DMS114 treated with DMSO at 0.1 percent for 48 hours (cell line): Measurements from ENCODE around the gene GOLGB1.
"Not testable (repeated sequence)": the region's sequence is repeated elsewhere in the genome, so short reads cannot be mapped to it uniquely, and the experiment has no call there.

Source experiments
- DNase-seq: peaks from one replicate; lab custom pipeline; 2025; ENCODE audit not compliant: unreplicated experiment; lab: John Stamatoyannopoulos, UW

GOLGB1 gene, protein sequence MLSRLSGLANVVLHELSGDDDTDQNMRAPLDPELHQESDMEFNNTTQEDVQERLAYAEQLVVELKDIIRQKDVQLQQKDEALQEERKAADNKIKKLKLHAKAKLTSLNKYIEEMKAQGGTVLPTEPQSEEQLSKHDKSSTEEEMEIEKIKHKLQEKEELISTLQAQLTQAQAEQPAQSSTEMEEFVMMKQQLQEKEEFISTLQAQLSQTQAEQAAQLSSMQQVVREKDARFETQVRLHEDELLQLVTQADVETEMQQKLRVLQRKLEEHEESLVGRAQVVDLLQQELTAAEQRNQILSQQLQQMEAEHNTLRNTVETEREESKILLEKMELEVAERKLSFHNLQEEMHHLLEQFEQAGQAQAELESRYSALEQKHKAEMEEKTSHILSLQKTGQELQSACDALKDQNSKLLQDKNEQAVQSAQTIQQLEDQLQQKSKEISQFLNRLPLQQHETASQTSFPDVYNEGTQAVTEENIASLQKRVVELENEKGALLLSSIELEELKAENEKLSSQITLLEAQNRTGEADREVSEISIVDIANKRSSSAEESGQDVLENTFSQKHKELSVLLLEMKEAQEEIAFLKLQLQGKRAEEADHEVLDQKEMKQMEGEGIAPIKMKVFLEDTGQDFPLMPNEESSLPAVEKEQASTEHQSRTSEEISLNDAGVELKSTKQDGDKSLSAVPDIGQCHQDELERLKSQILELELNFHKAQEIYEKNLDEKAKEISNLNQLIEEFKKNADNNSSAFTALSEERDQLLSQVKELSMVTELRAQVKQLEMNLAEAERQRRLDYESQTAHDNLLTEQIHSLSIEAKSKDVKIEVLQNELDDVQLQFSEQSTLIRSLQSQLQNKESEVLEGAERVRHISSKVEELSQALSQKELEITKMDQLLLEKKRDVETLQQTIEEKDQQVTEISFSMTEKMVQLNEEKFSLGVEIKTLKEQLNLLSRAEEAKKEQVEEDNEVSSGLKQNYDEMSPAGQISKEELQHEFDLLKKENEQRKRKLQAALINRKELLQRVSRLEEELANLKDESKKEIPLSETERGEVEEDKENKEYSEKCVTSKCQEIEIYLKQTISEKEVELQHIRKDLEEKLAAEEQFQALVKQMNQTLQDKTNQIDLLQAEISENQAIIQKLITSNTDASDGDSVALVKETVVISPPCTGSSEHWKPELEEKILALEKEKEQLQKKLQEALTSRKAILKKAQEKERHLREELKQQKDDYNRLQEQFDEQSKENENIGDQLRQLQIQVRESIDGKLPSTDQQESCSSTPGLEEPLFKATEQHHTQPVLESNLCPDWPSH (N-terminal part only)

DNA sequence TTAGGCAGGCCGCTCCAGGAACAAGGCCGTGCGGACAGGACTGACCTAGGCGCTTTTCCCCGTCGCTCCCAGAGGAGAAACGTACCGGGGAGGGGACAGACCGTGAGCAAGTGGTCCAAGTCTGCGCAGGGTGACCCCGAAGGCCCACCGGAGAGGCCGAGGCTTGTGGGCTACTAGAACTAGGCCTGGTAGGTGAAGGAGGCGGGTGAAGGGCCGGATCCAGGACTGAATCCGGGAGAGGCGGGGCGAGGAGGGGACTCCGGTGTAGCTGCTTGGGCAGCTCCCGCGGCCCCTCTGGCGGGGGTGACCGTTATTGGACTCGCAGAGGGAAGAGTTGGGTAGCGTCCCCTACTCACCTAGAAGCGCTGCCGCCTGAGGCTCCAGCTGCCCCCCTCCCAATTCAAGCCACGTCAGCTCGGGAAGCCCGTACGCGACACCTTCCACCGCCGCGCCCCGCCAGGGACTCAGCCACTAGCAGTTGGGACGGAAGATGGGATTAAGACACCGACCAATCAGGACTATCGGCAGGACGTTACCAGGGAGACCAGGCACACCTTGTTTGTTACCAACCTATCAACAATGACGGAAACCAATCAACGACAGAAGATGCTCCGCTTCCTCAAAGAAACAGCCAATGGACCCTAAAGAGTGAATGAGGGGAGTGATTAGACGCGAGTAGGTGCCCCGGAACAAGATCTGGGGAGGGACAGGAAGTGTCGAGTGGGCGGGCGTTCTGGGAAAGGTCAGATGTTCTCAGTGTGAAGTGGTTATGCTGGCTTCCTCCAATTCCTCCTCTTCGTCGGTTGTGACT is at the start of gene GOLGB1:
TSS of gene GOLGB1 (minus strand) at position 466 of the 811 bp plus-strand sequence. CDS start 18,770 bp downstream, outside the sequence.
- DNase-seq = peak; percentile 99

DNA sequence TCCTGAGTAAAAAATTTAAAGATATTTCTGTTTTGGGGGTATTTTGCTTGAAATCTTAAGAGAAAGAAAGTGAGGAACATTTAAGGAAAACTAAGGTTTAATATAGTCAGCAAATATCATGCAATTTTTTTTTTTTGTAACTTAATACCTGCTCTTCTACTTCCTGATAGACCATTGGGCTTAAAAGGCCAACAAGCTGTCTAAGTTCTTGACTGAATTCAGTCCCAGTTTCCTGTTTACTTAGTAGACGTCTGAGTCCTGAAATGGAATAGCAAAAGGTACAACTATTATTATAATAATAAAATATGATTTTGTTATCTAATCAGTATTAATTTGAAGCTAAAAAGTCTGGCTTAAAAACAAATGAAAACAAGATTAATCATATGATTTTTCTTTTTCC is 47.4 kb upstream of the GOLGB1 start:
- DNase-seq = no peak

DNA sequence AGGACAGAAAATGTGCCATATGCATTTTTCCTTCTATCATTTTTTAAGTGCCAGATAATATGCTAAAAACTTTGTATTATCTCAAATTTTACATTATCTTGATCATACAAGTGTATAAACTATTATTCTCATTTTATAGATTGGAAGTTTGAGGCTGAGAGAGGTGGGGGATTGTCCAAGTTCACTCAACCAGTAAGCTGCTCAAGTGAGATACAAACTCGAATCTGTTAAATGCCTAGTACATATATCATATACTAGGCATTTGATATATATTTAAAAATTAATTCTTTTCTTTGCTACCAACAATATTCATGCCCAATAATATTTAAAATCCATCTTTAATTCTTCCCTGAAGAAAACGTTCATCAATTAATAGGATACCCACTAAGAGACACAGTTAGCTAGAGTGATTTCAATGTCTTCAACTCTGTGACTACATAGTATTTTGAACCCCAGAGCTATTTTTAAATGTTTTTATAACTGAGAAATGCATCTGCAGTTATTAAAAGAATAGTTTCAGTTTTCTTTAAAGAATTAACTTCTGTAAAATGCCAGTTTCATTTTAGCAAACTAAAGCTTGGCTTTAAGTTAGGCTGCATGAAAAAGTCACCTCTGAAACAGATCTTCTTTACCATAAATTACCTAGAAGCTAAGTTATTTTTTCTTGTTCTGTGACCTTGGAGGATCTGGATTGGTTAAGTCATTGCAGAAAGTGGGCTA is 44.9 kb upstream of the GOLGB1 start:
- DNase-seq = no peak

- no peak for DNase-seq
Measured at GRCh38 chr3:121793078-121793477, 43.5 kb upstream of the GOLGB1 start.

- no peak for DNase-seq
Measured at GRCh38 chr3:121786485-121786884, 36.9 kb upstream of the GOLGB1 start.

GRCh38 chr3:121782784-121783183 is 33.2 kb upstream of the GOLGB1 start:
- not testable (repeated sequence) for DNase-seq

GRCh38 chr3:121781611-121782010 is 32.1 kb upstream of the GOLGB1 start:
- DNase-seq = no peak

- DNase-seq = not testable (repeated sequence)
Measured at GRCh38 chr3:121775095-121775494, 25.6 kb upstream of the GOLGB1 start.

GRCh38 chr3:121769246-121769645 is 19.7 kb upstream of the GOLGB1 start:
- no peak for DNase-seq

GRCh38 chr3:121768452-121768851 is 18.9 kb upstream of the GOLGB1 start:
- DNase-seq = no peak

DNA sequence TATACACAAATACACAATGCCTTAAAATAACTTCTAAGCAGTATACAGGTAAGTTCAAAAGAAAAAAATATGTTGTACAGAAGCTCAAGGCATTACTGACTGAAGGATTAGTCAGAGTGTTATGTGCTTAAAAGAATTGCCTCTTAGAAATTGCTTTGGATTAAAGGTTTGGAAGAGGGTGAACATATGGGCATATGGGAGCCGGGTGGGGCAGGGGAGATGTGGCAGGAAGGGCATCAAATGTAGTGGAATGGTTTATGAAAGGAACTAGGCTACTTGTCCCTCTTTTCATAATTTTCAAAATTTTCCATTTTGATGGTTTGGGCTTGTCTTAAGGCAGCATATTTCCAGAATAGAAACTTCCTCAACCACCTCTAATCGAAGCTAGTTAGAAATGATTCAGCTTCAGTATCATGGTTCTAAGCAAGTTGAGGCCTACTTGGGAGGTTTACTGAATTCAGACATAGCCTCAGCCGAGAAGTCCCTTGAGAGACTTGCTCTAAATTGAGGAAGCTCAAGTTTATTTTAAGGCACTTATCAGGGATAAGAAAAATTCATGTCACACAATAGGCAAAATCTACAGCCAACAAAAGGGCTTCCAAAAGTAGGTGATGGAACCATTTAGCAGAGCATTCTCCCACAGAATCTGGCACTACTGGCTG is 10.1 kb upstream of the GOLGB1 start:
- no peak for DNase-seq

- DNase-seq = no peak
Measured at GRCh38 chr3:121758727-121759450, 9.3 kb upstream of the GOLGB1 start.

- DNase-seq = no peak
Measured at GRCh38 chr3:121757812-121758545, 8.4 kb upstream of the GOLGB1 start.

DNA sequence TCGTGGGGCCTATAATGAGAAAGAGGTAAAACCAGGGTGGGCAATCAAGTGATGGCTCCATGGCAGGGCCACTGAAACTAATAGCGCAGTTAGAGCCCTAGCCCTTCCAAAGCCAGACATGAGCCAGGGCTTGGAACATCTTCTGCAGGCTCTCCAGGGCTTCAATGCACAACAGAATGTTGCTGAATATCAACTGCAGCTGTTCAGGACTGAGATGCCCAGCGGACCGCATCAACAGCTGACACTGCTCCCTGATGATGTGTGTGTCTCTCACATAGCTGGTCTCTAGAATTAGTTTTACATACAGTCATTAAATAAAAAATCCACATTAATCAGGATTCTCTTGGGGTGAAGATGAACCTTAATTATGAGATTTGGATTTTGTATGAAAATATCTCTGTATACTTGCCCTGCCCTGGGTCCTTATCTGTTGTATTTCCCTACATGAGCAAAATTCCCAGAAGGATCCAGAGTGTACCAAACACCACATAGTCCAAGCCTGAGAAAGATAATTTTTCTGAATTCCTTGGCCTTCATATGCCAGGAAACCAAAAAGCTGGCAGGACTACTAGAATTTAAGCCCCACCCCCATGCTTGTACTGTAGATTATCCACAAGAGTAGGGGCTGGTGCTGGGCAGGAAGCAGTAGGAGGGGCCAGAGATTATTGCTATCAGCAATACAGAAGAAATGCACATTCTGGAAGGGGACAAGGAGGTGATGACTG is 7.7 kb upstream of the GOLGB1 start:
- DNase-seq = no peak

DNA sequence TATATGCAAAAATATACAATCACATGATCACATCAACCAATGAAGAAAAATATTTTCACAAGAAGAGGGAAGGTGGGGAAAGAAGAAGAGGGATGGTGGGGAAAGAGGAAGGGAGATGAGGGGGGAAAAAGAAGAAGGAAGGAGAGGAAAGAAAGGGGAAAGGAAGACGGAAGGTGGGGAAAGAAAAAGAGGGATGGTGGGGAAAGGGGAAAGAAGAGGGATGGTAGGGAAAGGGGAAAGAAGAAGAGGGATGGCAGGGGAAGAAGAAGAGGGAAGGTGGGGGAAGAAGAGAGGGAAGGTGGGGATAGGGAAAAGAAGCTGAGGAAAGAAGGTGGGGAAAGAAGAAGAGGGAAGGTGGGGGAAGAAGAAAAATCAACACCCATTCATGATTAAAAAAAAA is 3.2 kb upstream of the GOLGB1 start:
- DNase-seq = no peak

DNA sequence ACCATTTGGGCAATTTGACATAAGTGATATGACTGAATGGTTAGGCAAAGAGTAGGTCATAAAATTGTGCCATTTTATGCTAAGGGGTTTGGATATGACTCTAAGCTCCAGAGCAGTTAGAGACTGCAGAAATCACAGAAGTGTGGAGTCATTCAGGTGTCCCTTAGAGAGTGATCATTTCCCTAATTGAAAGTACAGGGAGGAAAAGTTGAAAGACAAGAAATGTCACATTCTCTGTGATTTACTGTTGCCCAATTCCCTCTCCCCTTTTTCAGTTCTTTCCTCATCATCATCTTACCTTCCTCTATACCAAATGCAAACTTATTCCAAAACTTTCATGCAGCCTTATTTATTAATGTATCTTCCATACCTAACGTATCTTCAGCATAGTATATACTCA is 2.7 kb upstream of the GOLGB1 start:
- no peak for DNase-seq

DNA sequence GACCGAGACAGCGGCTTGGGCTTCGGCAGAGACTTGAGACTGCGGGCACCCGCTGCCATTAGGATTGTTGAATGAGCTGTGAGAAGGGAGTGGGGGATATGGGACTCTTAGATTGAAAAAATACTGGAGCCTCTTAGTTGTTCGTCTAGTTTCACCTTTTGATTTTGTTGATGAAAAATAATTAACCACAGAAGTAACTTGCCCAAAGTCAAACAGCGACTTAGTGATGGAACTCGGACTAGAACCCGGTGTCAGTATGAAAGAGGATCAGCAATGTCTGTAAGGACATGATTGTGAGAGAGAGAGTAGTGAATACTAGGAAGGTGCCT is 510 bp upstream of the GOLGB1 start:
- DNase-seq = no peak
